OCI-LY1 (cell line): ENCODE data around the gene ADGRL2.

Experiments used
- H2AFZ ChIP-seq: fragments of 200-600 bp; sonication (generic), shearing (Covaris generic); 2 replicates; pipeline ENCODE4 v1.6.0; 2014; ENCODE audit warnings: antibody characterized with exemption, mild to moderate bottlenecking, low read length
- H3F3A ChIP-seq: fragments of 200-600 bp; sonication (generic), shearing (Covaris generic); 2 replicates; pipeline ENCODE4 v1.6.0; 2014; ENCODE audit warnings: mild to moderate bottlenecking, antibody characterized with exemption, low read length, moderate library complexity; ENCODE audit not compliant: insufficient read depth
- H3K27ac ChIP-seq: fragments of 200-600 bp; sonication (generic); 2 replicates; pipeline ENCODE4 v1.5.1; 2014; ENCODE audit warnings: low read length, mixed run types, mild to moderate bottlenecking, low read depth; ENCODE audit not compliant: poor library complexity, severe bottlenecking
- H3K27me3 ChIP-seq: fragments of 200-600 bp; sonication (generic); 2 replicates; pipeline ENCODE4 v1.6.0; 2014; ENCODE audit warnings: antibody characterized with exemption, mild to moderate bottlenecking, low read length, moderate library complexity; ENCODE audit not compliant: insufficient read depth
- H3K36me3 ChIP-seq: fragments of 200-600 bp; sonication (generic); 2 replicates; pipeline ENCODE4 v1.6.1; 2014; ENCODE audit warnings: mild to moderate bottlenecking, antibody characterized with exemption, low read length, moderate library complexity, mixed read lengths; ENCODE audit not compliant: insufficient read depth
- H3K4me1 ChIP-seq: fragments of 200-600 bp; sonication (generic); 2 replicates; pipeline ENCODE4 v1.5.1; 2014; ENCODE audit warnings: mild to moderate bottlenecking, low read length, moderate library complexity; ENCODE audit not compliant: insufficient read depth, severe bottlenecking
- H3K4me2 ChIP-seq: fragments of 200-600 bp; sonication (generic), shearing (Covaris generic); 2 replicates; pipeline ENCODE4 v1.6.1; 2014; ENCODE audit warnings: low read length
- H3K4me3 ChIP-seq: fragments of 200-600 bp; sonication (generic); 2 replicates; pipeline ENCODE4 v1.5.1; 2014; ENCODE audit warnings: low read length, low read depth, mild to moderate bottlenecking, mixed read lengths; ENCODE audit not compliant: poor library complexity, severe bottlenecking
- H3K79me2 ChIP-seq: fragments of 200-600 bp; shearing (Covaris generic); 2 replicates; pipeline ENCODE4 v1.6.1; 2016; ENCODE audit warnings: mixed run types, low read length, mixed read lengths; ENCODE audit not compliant: insufficient read depth
- H3K9ac ChIP-seq: fragments of 200-600 bp; sonication (generic), shearing (Covaris generic); 2 replicates; pipeline ENCODE4 v1.6.1; 2014; ENCODE audit warnings: mild to moderate bottlenecking, low read length, mixed read lengths
- H3K9me2 ChIP-seq: fragments of 200-600 bp; sonication (generic), shearing (Covaris generic); 2 replicates; pipeline ENCODE4 v1.6.1; 2014; ENCODE audit warnings: low read depth, mild to moderate bottlenecking, low read length, mixed read lengths
- H3K9me3 ChIP-seq: fragments of 200-600 bp; shearing (Covaris generic); 2 replicates; pipeline ENCODE4 v1.6.1; 2014; ENCODE audit warnings: low read length, mixed read lengths
- H4K20me1 ChIP-seq: fragments of 200-600 bp; sonication (generic), shearing (Covaris generic); 2 replicates; pipeline ENCODE4 v1.6.0; 2016; ENCODE audit warnings: mild to moderate bottlenecking, low read length; ENCODE audit not compliant: insufficient read depth
- EZH2 ChIP-seq: fragments of 200-600 bp; sonication (generic), shearing (Covaris generic); IDR thresholded peaks from 2 replicates; pipeline ENCODE4 v1.8.0; 2017; ENCODE audit warnings: borderline replicate concordance, mixed run types, mild to moderate bottlenecking, antibody characterized with exemption, low read length, moderate library complexity, mixed read lengths
- TF ChIP-seq, protein P1 (sequence below): fragments of 200-600 bp; sonication (generic), shearing (Covaris generic); IDR thresholded peaks from 2 replicates; pipeline ENCODE4 v1.5.1; 2017; ENCODE audit warnings: mild to moderate bottlenecking, antibody characterized with exemption, low read length, moderate library complexity, mixed read lengths

The ADGRL2 gene

DNA sequence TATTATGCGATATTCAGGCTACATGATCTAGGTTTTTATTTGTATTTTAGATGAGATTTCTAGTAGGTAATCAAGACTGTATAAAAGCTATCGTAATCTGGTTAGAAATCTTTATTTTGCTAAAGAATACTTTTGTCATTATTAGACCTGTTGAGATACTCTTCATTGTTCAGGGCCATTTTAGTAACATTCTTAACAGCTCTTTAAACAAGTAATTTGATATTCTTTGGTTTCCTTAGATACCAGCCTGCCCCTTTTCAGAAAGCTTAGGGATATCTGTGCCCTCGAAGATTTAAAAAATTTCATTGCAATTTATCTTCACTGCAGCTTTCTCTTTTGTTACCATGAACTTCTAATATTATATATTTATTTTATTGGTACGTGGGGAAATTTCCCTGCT is 18.9 kb downstream of the ADGRL2 start:
- no peaks in the 10 kb centered on the region for H3K79me2 ChIP-seq
- TF ChIP-seq EZH2 = no peak
- TF ChIP-seq, protein P1, sequence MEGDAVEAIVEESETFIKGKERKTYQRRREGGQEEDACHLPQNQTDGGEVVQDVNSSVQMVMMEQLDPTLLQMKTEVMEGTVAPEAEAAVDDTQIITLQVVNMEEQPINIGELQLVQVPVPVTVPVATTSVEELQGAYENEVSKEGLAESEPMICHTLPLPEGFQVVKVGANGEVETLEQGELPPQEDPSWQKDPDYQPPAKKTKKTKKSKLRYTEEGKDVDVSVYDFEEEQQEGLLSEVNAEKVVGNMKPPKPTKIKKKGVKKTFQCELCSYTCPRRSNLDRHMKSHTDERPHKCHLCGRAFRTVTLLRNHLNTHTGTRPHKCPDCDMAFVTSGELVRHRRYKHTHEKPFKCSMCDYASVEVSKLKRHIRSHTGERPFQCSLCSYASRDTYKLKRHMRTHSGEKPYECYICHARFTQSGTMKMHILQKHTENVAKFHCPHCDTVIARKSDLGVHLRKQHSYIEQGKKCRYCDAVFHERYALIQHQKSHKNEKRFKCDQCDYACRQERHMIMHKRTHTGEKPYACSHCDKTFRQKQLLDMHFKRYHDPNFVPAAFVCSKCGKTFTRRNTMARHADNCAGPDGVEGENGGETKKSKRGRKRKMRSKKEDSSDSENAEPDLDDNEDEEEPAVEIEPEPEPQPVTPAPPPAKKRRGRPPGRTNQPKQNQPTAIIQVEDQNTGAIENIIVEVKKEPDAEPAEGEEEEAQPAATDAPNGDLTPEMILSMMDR = no peak

DNA sequence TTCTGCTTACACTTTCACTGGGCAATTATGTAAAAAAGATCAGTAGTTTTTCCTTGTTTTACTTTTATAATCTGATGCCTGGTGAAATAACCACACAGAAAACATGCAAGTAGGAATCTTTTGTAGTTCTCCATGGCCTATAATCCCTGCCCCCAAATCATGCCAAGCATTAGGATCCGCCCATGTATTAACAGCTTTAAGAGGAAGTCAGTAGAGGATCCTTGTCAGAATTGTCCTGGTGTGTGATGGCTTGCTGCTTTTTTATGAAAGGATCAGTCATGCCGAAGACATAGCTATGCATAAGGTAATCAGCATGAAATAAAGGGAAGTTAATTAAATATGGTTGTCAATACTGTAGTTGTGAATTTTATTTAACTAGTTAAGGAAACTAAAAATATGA is 20.0 kb downstream of the ADGRL2 start:
- Histone ChIP-seq H3F3A (no peaks in the 10 kb centered on the region), H3K9ac (no peak overlapping the region), H4K20me1 (no peaks in the 10 kb centered on the region), H3K36me3 (no peaks in the 10 kb centered on the region), H3K4me3 (no peak overlapping the region), H3K4me2 (no peak overlapping the region), H3K9me2 (no peaks in the 10 kb centered on the region), H3K4me1 (no peaks in the 10 kb centered on the region), H2AFZ (no peak overlapping the region), H3K27me3 (no peaks in the 10 kb centered on the region), H3K9me3 (no peaks in the 10 kb centered on the region), H3K27ac (no peak overlapping the region), H3K79me2 (no peaks in the 10 kb centered on the region)
- no peak for TF ChIP-seq EZH2
- TF ChIP-seq, protein P1 = no peak

More for the DNA sequence above, 18.9 kb downstream of the ADGRL2 start:
- no peaks in the 10 kb centered on the region for H3K9me2 ChIP-seq
- H3F3A ChIP-seq = no peaks in the 10 kb centered on the region
- H3K9me3 ChIP-seq = no peaks in the 10 kb centered on the region
- no peak overlapping the region for H2AFZ ChIP-seq
- no peaks in the 10 kb centered on the region for H4K20me1 ChIP-seq
- H3K4me1 ChIP-seq = no peaks in the 10 kb centered on the region
- no peak overlapping the region for H3K4me2 ChIP-seq
- H3K36me3 ChIP-seq = no peaks in the 10 kb centered on the region
- no peak overlapping the region for H3K27ac ChIP-seq
- H3K4me3 ChIP-seq = no peak overlapping the region
- no peaks in the 10 kb centered on the region for H3K27me3 ChIP-seq
- H3K9ac ChIP-seq = no peak overlapping the region

DNA sequence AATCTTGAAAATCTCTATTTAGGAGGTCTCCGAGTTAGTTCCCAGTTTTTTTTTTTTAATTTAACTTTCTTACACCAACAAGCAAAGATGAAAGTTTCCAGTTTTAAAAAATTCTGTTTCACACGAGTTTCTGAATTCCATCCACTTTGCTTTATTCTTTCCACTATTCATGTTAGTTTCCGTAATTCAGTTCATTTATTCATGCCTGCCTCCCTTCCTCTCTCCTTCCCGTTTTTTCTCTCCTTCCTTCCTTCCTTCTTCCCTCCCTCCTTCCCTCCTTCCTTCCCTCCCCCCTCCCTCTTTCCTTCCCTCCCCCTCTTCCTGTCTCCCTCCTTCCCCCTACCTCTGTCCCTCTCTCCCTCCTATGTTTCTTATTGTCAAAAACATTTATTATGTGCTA is 22.3 kb downstream of the ADGRL2 start:
- H3K4me1 ChIP-seq = no peaks in the 10 kb centered on the region
- no peaks in the 10 kb centered on the region for H4K20me1 ChIP-seq
- no peaks in the 10 kb centered on the region for H3K36me3 ChIP-seq
- no peaks in the 10 kb centered on the region for H3F3A ChIP-seq
- no peak overlapping the region for H3K9ac ChIP-seq
- no peak overlapping the region for H3K4me3 ChIP-seq
- H3K79me2 ChIP-seq = no peaks in the 10 kb centered on the region
- H3K27me3 ChIP-seq = no peaks in the 10 kb centered on the region
- H3K27ac ChIP-seq = no peak overlapping the region
- H3K4me2 ChIP-seq = no peak overlapping the region
- H2AFZ ChIP-seq = no peak overlapping the region
- H3K9me2 ChIP-seq = no peaks in the 10 kb centered on the region
- TF ChIP-seq, protein P1 = no peak
- no peak for TF ChIP-seq EZH2
- no peaks in the 10 kb centered on the region for H3K9me3 ChIP-seq
